A549 treated with dexamethasone at 1 μM for 4 hours (cell line): ENCODE measurements around the gene PIAS3. TPM values are rescaled to one million over a fixed set of nuclear protein-coding genes. Genes with fewer than 3 reads are reported as not detected.

Source experiments
- total RNA-seq: library from RNA; stranded (reverse); fragments of 200-300 nt; extraction: Qiagen RNA extraction; gene quantifications from 5 replicates; pipeline ENCODE4 v1.2.3, GENCODE V29; 2022

PIAS3 gene
- 34.3 to 47.3 TPM (median 43.5 TPM) in 5 replicates for total RNA-seq

GRCh38 chr1:145858901-145859490 lies at the start of gene PIAS3:
TSS of gene PIAS3 (minus strand) at chr1:145859081. CDS start at chr1:145858990, 91 bp downstream.

GRCh38 chr1:145885738-145886287 lies 26.9 kb upstream of the PIAS3 start, which contains the start of gene ANKRD35:
TSS of gene ANKRD35 (minus strand) at chr1:145885866. CDS start at chr1:145885758, 108 bp downstream.

GRCh38 chr1:145845514-145846161 lies 13.2 kb downstream of the PIAS3 start, which contains the start of gene NUDT17:
TSS of gene NUDT17 (plus strand) at chr1:145845630. CDS start at chr1:145845641, 11 bp downstream.

GRCh38 chr1:145823565-145824498 lies 35.0 kb downstream of the PIAS3 start, which contains the start of the genes POLR3C and RNF115:
TSS of gene POLR3C (plus strand) at chr1:145824200. CDS start at chr1:145825777, 1,577 bp downstream.
TSS of gene RNF115 (minus strand) at chr1:145824095. CDS start at chr1:145823873, 222 bp downstream.

Other genes with a start within 250 kb of the PIAS3 start
- 0.80 to 1.5 TPM (median 1.1 TPM) in 5 replicates for gene PDZK1, start 151.7 kb downstream of the PIAS3 start, total RNA-seq
- gene CD160, start 139.6 kb downstream of the PIAS3 start, total RNA-seq = not detected in 5 replicates
- gene RNF115, start 35.0 kb downstream of the PIAS3 start, total RNA-seq = 12.1 to 15.0 TPM (median 13.8 TPM) in 5 replicates
- gene POLR3C, start 34.9 kb downstream of the PIAS3 start, total RNA-seq = 37.6 to 45.8 TPM (median 38.9 TPM) in 5 replicates
- gene NUDT17, start 13.5 kb downstream of the PIAS3 start, total RNA-seq = 6.1 to 7.3 TPM (median 6.4 TPM) in 5 replicates
- gene ANKRD35, start 26.8 kb upstream of the PIAS3 start, total RNA-seq = 0.04 to 0.07 TPM (median 0.06 TPM) in 5 replicates
- gene ITGA10, start 51.0 kb upstream of the PIAS3 start, total RNA-seq = 1.2 to 2.3 TPM (median 1.4 TPM) in 5 replicates
- 31.5 to 39.8 TPM (median 37.6 TPM) in 5 replicates for gene PEX11B, start 59.6 kb upstream of the PIAS3 start, total RNA-seq
- gene RBM8A, start 68.4 kb upstream of the PIAS3 start, total RNA-seq = 223 to 286 TPM (median 236 TPM) in 5 replicates
- gene LIX1L, start 98.9 kb upstream of the PIAS3 start, total RNA-seq = 12.5 to 16.7 TPM (median 14.4 TPM) in 5 replicates
- 0.24 to 0.47 TPM (median 0.35 TPM) in 5 replicates for gene ANKRD34A, start 105.5 kb upstream of the PIAS3 start, total RNA-seq
- 10.1 to 12.9 TPM (median 12.5 TPM) in 5 replicates for gene POLR3GL, start 105.6 kb upstream of the PIAS3 start, total RNA-seq
- gene TXNIP, start 137.5 kb upstream of the PIAS3 start, total RNA-seq = 0.37 to 0.81 TPM (median 0.52 TPM) in 5 replicates
- not detected in 5 replicates for gene HJV, start 162.7 kb upstream of the PIAS3 start, total RNA-seq